Activated CD4-positive, CD25-positive, alpha-beta regulatory T cell treated with anti-CD3 and anti-CD28 coated beads, Interleukin-2, amount 50 U/mL, for 16 hours (primary cell): ENCODE data around the gene EEPD1.

ENCODE experiments used
- DNase-seq: peaks from one replicate; pipeline ENCODE4 v3.0.0-alpha.2; 2020; ENCODE audit warnings: low read depth, low spot score

Gene EEPD1

GRCh38 chr7:36299223-36299774 is 146.2 kb downstream of the EEPD1 start:
- no peak for DNase-seq

- no peak for DNase-seq
Measured at GRCh38 chr7:36299823-36300341, 146.8 kb downstream of the EEPD1 start.

GRCh38 chr7:36300696-36301350 is 147.8 kb downstream of the EEPD1 start:
- DNase-seq = no peak

- no peak for DNase-seq
Measured at GRCh38 chr7:36301914-36302771, 149.1 kb downstream of the EEPD1 start.

- DNase-seq = no peak
Measured at GRCh38 chr7:36303202-36304098, 150.4 kb downstream of the EEPD1 start.

- DNase-seq = no peak
Measured at GRCh38 chr7:36304099-36304425, 151.0 kb downstream of the EEPD1 start.

GRCh38 chr7:36305226-36305625 is 152.2 kb downstream of the EEPD1 start:
- DNase-seq = no peak

GRCh38 chr7:36305648-36306047 is 152.6 kb downstream of the EEPD1 start:
- no peak for DNase-seq

GRCh38 chr7:36306222-36306621 is 153.2 kb downstream of the EEPD1 start:
- no peak for DNase-seq

GRCh38 chr7:36306722-36307121 is 153.7 kb downstream of the EEPD1 start:
- no peak for DNase-seq

GRCh38 chr7:36308031-36308430 is 155.0 kb downstream of the EEPD1 start:
- DNase-seq = no peak

- no peak for DNase-seq
Measured at GRCh38 chr7:36309301-36309700, 156.2 kb downstream of the EEPD1 start.

GRCh38 chr7:36309716-36310115 is 156.7 kb downstream of the EEPD1 start:
- DNase-seq = no peak

- no peak for DNase-seq
Measured at GRCh38 chr7:36310897-36311296, 157.8 kb downstream of the EEPD1 start.

GRCh38 chr7:36311539-36311938 is 158.5 kb downstream of the EEPD1 start:
- no peak for DNase-seq

- no peak for DNase-seq
Measured at GRCh38 chr7:36312064-36312914, 159.2 kb downstream of the EEPD1 start.

- no peak for DNase-seq
Measured at GRCh38 chr7:36312915-36313334, 159.9 kb downstream of the EEPD1 start.

GRCh38 chr7:36313607-36314006 is 160.6 kb downstream of the EEPD1 start:
- DNase-seq = no peak

GRCh38 chr7:36314491-36314890 is 161.4 kb downstream of the EEPD1 start:
- no peak for DNase-seq

GRCh38 chr7:36315309-36315944 is 162.4 kb downstream of the EEPD1 start:
- DNase-seq = no peak
